Cardiac muscle cell (in vitro differentiated cells and primary cell): ENCODE results near the gene TMEM204. TPM values are rescaled to one million over a fixed set of nuclear protein-coding genes. Genes with fewer than 3 reads are reported as not detected.

Experiments
- DNase-seq, 2 donors: peaks; one replicate each; pipeline versions ENCODE4 v3.0.0 to v3.0.0-alpha.2; 2010 to 2017; ENCODE audit warnings: low read depth in 1 of 2, low spot score in 1 of 2
- H3K27ac ChIP-seq: fragments of 200-600 bp; sonication (generic); 2 replicates; pipeline ENCODE4 v1.5.1; 2016
- H3K27me3 ChIP-seq: fragments of 200-600 bp; sonication (generic); 2 replicates; pipeline ENCODE4 v1.6.0; 2016; ENCODE audit warnings: control low read depth
- H3K36me3 ChIP-seq: fragments of 200-600 bp; sonication (generic); 2 replicates; pipeline ENCODE4 v1.5.1; 2016; ENCODE audit warnings: control low read depth
- H3K4me1 ChIP-seq: fragments of 200-600 bp; sonication (generic); 2 replicates; pipeline ENCODE4 v1.8.1; 2017; ENCODE audit warnings: low read depth, mild to moderate bottlenecking, mixed run types
- H3K4me3 ChIP-seq: fragments of 200-600 bp; sonication (generic); 2 replicates; pipeline ENCODE4 v1.5.1; 2016; ENCODE audit warnings: mild to moderate bottlenecking
- H3K9me3 ChIP-seq: fragments of 200-600 bp; sonication (generic); 2 replicates; pipeline ENCODE4 v1.5.1; 2017; ENCODE audit warnings: low read depth, mild to moderate bottlenecking, control low read depth
- polyA plus RNA-seq: library from polyadenylated mRNA; unstranded; fragments of >200 nt; fragmentation: Nextera tagmentation; extraction: Ambion mirVana; gene quantifications from 2 replicates; pipeline ENCODE4 v1.2.1, GENCODE V29; 2016
- total RNA-seq: library from RNA; depleted of rRNA; stranded (reverse); fragments of >200 nt; gene quantifications from 2 replicates; pipeline ENCODE4 v1.2.3, GENCODE V29; 2016
- TF ChIP-seq, protein P1 (sequence below): IDR thresholded peaks from 2 replicates; pipeline ENCODE4 v1.5.1; 2012; ENCODE audit warnings: low read depth, mild to moderate bottlenecking, low read length

Gene TMEM204
- total and polyA plus RNA-seq, 2 experiments from 2014 or later: 0.44 to 0.83 TPM

DNA sequence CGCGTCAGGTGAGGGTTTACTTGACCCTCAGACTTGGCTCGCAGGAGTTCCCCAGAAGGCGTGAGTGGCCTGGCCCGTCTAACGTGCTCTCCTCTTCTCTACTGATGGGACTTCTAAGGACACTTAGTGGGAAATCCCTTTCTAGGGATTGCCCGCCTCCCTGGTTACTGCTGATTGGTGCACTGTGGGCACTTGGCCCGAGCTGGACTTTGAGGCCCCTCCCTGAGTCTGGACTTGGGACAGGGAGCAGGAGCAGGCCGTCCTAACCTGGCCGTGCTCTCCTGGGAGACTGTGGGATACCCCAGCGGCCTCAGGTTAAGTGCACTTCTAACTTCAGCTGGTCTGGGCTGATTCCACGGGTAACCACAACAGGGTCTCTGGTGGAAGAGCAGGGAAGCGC lies 63.7 kb downstream of the TMEM204 start:
- TF ChIP-seq, protein P1, sequence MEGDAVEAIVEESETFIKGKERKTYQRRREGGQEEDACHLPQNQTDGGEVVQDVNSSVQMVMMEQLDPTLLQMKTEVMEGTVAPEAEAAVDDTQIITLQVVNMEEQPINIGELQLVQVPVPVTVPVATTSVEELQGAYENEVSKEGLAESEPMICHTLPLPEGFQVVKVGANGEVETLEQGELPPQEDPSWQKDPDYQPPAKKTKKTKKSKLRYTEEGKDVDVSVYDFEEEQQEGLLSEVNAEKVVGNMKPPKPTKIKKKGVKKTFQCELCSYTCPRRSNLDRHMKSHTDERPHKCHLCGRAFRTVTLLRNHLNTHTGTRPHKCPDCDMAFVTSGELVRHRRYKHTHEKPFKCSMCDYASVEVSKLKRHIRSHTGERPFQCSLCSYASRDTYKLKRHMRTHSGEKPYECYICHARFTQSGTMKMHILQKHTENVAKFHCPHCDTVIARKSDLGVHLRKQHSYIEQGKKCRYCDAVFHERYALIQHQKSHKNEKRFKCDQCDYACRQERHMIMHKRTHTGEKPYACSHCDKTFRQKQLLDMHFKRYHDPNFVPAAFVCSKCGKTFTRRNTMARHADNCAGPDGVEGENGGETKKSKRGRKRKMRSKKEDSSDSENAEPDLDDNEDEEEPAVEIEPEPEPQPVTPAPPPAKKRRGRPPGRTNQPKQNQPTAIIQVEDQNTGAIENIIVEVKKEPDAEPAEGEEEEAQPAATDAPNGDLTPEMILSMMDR: no peak
- no peak overlapping the region for H3K27ac ChIP-seq
- H3K27me3 ChIP-seq: no peaks in the 10 kb centered on the region
- H3K4me1 ChIP-seq: no peaks in the 10 kb centered on the region
- no peaks in the 10 kb centered on the region for H3K9me3 ChIP-seq
- no peaks in the 10 kb centered on the region for H3K36me3 ChIP-seq
- no peak overlapping the region for H3K4me3 ChIP-seq
- no peak for DNase-seq

DNA sequence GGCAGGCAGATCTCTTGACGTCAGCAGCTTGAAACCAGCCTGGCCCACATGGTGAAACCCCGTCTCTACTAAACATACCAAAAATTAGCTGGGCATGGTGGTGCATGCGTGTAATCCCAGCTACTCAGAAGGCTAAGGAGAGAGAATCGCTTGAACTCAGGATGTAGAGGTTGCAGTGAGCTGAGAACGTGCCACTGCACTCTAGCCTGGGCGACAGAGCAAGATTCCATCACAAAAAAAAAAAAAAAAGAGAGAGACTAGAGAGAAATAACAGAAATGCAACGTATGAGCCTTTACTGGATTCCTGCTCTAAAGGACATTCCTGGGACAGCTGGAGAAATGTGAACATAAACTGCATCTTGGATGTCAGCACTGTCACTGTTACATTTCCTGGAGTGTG lies 67.6 kb downstream of the TMEM204 start:
- Histone ChIP-seq H3K4me1 (no peaks in the 10 kb centered on the region), H3K9me3 (no peaks in the 10 kb centered on the region), H3K36me3 (no peaks in the 10 kb centered on the region), H3K27me3 (no peaks in the 10 kb centered on the region), H3K4me3 (no peak overlapping the region), H3K27ac (no peak overlapping the region)
- DNase-seq: no peak
- TF ChIP-seq, protein P1: no peak

GRCh38 chr16:1601489-1601888 lies 68.0 kb downstream of the TMEM204 start:
- Histone ChIP-seq H3K27ac (no peak overlapping the region), H3K36me3 (no peaks in the 10 kb centered on the region), H3K27me3 (no peaks in the 10 kb centered on the region), H3K9me3 (no peaks in the 10 kb centered on the region), H3K4me3 (no peak overlapping the region), H3K4me1 (no peaks in the 10 kb centered on the region)
- TF ChIP-seq, protein P1: no peak
- DNase-seq: no peak

DNA sequence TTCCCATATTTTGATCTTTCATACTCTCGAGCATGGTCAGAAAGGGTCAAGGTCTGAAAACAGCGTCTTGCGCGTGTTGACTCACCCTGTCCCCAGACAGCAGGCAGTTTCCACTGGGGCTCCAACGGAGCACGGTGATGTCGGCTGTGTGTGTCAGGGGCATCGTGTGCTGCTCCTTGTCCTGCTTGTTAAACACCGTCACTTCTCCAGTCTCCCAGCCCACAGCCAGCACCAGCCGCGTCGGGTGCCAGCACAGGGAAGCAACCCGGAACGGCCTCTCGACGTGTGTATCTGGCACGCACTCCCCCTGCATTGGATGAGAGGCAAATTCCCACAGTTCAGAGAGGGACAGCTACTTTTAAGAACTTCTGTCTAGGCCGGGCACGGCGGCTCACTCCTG lies 68.8 kb downstream of the TMEM204 start:
- no peaks in the 10 kb centered on the region for H3K27me3 ChIP-seq
- TF ChIP-seq, protein P1: no peak

More for the DNA sequence above, 68.8 kb downstream of the TMEM204 start:
- no peaks in the 10 kb centered on the region for H3K9me3 ChIP-seq
- no peak for DNase-seq
- no peaks in the 10 kb centered on the region for H3K4me1 ChIP-seq
- peaks cover 6% of the 10 kb centered on the region for H3K36me3 ChIP-seq
- H3K4me3 ChIP-seq: no peak overlapping the region
- H3K27ac ChIP-seq: no peak overlapping the region

Other genes with a start within 250 kb of the TMEM204 start
- 75.4 and 81.4 TPM in 2 replicates for gene UBE2I, start 224.0 kb upstream of the TMEM204 start, total RNA-seq
- gene UBE2I, start 224.0 kb upstream of the TMEM204 start, polyA plus RNA-seq: 156 and 157 TPM in 2 replicates
- gene BAIAP3, start 200.0 kb upstream of the TMEM204 start, total RNA-seq: 7.4 and 8.1 TPM in 2 replicates
- 2.7 and 7.7 TPM in 2 replicates for gene BAIAP3, start 200.0 kb upstream of the TMEM204 start, polyA plus RNA-seq
- gene TSR3, start 181.8 kb upstream of the TMEM204 start, total RNA-seq: 119 and 125 TPM in 2 replicates
- gene TSR3, start 181.8 kb upstream of the TMEM204 start, polyA plus RNA-seq: 157 and 173 TPM in 2 replicates
- 60.3 and 62.7 TPM in 2 replicates for gene GNPTG, start 181.7 kb upstream of the TMEM204 start, total RNA-seq
- gene GNPTG, start 181.7 kb upstream of the TMEM204 start, polyA plus RNA-seq: 42.5 and 57.0 TPM in 2 replicates
- 19.5 and 35.7 TPM in 2 replicates for gene UNKL, start 119.0 kb upstream of the TMEM204 start, total RNA-seq
- 16.5 and 20.5 TPM in 2 replicates for gene UNKL, start 119.0 kb upstream of the TMEM204 start, polyA plus RNA-seq
- gene UQCC4, start 112.9 kb upstream of the TMEM204 start, total RNA-seq: 14.3 and 18.6 TPM in 2 replicates
- gene UQCC4, start 112.9 kb upstream of the TMEM204 start, polyA plus RNA-seq: 24.6 and 36.2 TPM in 2 replicates
- 0.18 TPM in 1 of 2 replicates, not detected in the other for gene PERCC1, start 102.6 kb upstream of the TMEM204 start, total RNA-seq
- not detected in 2 replicates for gene PERCC1, start 102.6 kb upstream of the TMEM204 start, polyA plus RNA-seq
- gene CCDC154, start 89.1 kb upstream of the TMEM204 start, total RNA-seq: 0.32 and 1.5 TPM in 2 replicates
- gene CCDC154, start 89.1 kb upstream of the TMEM204 start, polyA plus RNA-seq: 0.49 and 0.64 TPM in 2 replicates
- gene CLCN7, start 58.6 kb upstream of the TMEM204 start, total RNA-seq: 50.1 and 86.2 TPM in 2 replicates
- 47.0 and 57.6 TPM in 2 replicates for gene CLCN7, start 58.6 kb upstream of the TMEM204 start, polyA plus RNA-seq
- 0.30 and 0.49 TPM in 2 replicates for gene PTX4, start 44.7 kb upstream of the TMEM204 start, total RNA-seq
- gene PTX4, start 44.7 kb upstream of the TMEM204 start, polyA plus RNA-seq: not detected in 2 replicates
- 48.2 and 51.6 TPM in 2 replicates for gene TELO2, start 40.3 kb upstream of the TMEM204 start, total RNA-seq
- 50.7 and 58.7 TPM in 2 replicates for gene TELO2, start 40.3 kb upstream of the TMEM204 start, polyA plus RNA-seq
- gene IFT140, start 78.4 kb downstream of the TMEM204 start, total RNA-seq: 40.4 and 48.9 TPM in 2 replicates
- gene IFT140, start 78.4 kb downstream of the TMEM204 start, polyA plus RNA-seq: 23.8 and 31.9 TPM in 2 replicates
- 13.1 and 15.3 TPM in 2 replicates for gene CRAMP1, start 78.7 kb downstream of the TMEM204 start, total RNA-seq
- gene CRAMP1, start 78.7 kb downstream of the TMEM204 start, polyA plus RNA-seq: 7.7 and 10.3 TPM in 2 replicates
- 34.5 and 45.1 TPM in 2 replicates for gene JPT2, start 144.6 kb downstream of the TMEM204 start, total RNA-seq
- gene JPT2, start 144.6 kb downstream of the TMEM204 start, polyA plus RNA-seq: 10.0 and 10.6 TPM in 2 replicates
- 109 and 127 TPM in 2 replicates for gene MAPK8IP3, start 172.5 kb downstream of the TMEM204 start, total RNA-seq
- gene MAPK8IP3, start 172.5 kb downstream of the TMEM204 start, polyA plus RNA-seq: 57.1 and 75.2 TPM in 2 replicates
- 72.2 and 106 TPM in 2 replicates for gene NME3, start 237.9 kb downstream of the TMEM204 start, total RNA-seq
- gene NME3, start 237.9 kb downstream of the TMEM204 start, polyA plus RNA-seq: 76.9 and 112 TPM in 2 replicates
- gene EME2, start 239.1 kb downstream of the TMEM204 start, total RNA-seq: 19.3 and 42.7 TPM in 2 replicates
- gene EME2, start 239.1 kb downstream of the TMEM204 start, polyA plus RNA-seq: 13.2 and 18.7 TPM in 2 replicates
- gene MRPS34, start 239.5 kb downstream of the TMEM204 start, total RNA-seq: 188 and 195 TPM in 2 replicates
- gene MRPS34, start 239.5 kb downstream of the TMEM204 start, polyA plus RNA-seq: 164 and 172 TPM in 2 replicates
- 90.5 and 101 TPM in 2 replicates for gene SPSB3, start 248.9 kb downstream of the TMEM204 start, total RNA-seq
- 81.4 and 96.4 TPM in 2 replicates for gene SPSB3, start 248.9 kb downstream of the TMEM204 start, polyA plus RNA-seq
- gene NUBP2, start 249.3 kb downstream of the TMEM204 start, total RNA-seq: 151 and 166 TPM in 2 replicates
- gene NUBP2, start 249.3 kb downstream of the TMEM204 start, polyA plus RNA-seq: 121 and 138 TPM in 2 replicates